Small intestine (tissue), 7 donors: ENCODE measurements around the gene TSPAN5. TPM values are rescaled to one million over a fixed set of nuclear protein-coding genes. Genes with fewer than 3 reads are reported as not detected.

Experiments used
- DNase-seq, 2 donors: peaks; one replicate each; pipeline versions ENCODE4 v3.0.0 to v3.0.0-alpha.2; 2013
- FAIRE-seq: peaks from 2 replicates; lab custom pipeline; 2012; peaks lifted over from hg19 to GRCh38; lab: Jason Lieb, UNC
- H3K27ac ChIP-seq, 3 donors: one replicate each; pipeline ENCODE4 v1.5.1; 2013; ENCODE audit warnings: low read length in 2 of 3, mild to moderate bottlenecking in 2 of 3, control low read depth in 1 of 3, inconsistent platforms in 1 of 3, low read depth in 1 of 3, moderate library complexity in 1 of 3
- H3K27me3 ChIP-seq, 3 donors: one replicate each; pipeline ENCODE4 v1.6.1; 2013; ENCODE audit warnings: low read length in 3 of 3, inconsistent platforms in 1 of 3; ENCODE audit not compliant: control insufficient read depth in 3 of 3, insufficient read depth in 3 of 3
- H3K36me3 ChIP-seq, 3 donors: one replicate each; pipeline ENCODE4 v1.6.1; 2013; ENCODE audit warnings: low read length in 3 of 3, inconsistent platforms in 1 of 3, low read depth in 1 of 3, mild to moderate bottlenecking in 1 of 3, moderate library complexity in 1 of 3; ENCODE audit not compliant: control insufficient read depth in 3 of 3, insufficient read depth in 2 of 3
- H3K4me1 ChIP-seq, 3 donors: one replicate each; pipeline ENCODE4 v1.6.1; 2013; ENCODE audit warnings: low read length in 2 of 3, inconsistent platforms in 1 of 3, low read depth in 1 of 3, mild to moderate bottlenecking in 1 of 3, moderate library complexity in 1 of 3; ENCODE audit not compliant: control insufficient read depth in 3 of 3, insufficient read depth in 2 of 3
- H3K4me3 ChIP-seq, 3 donors: one replicate each; pipeline ENCODE4 v1.5.1; 2013; ENCODE audit warnings: low read length in 3 of 3, control low read depth in 1 of 3, inconsistent platforms in 1 of 3, low read depth in 1 of 3, mild to moderate bottlenecking in 1 of 3, moderate library complexity in 1 of 3
- H3K9me3 ChIP-seq, 2 donors: one replicate each; pipeline ENCODE4 v1.6.1; 2013; ENCODE audit warnings: low read depth in 1 of 2, low read length in 1 of 2; ENCODE audit not compliant: control insufficient read depth in 2 of 2, insufficient read depth in 1 of 2
- WGBS, 3 donors: extraction: QIAGEN DNeasy Blood & Tissue Kit; methylation state at CpG; one replicate each; pipeline ENCODE4 v1.1.7; 2013; 5-methylcytosine and 5-hydroxymethylcytosine counted together
- polyA plus RNA-seq, 4 donors: library from polyadenylated mRNA; stranded (reverse) in 3 of 4; unstranded in 1 of 4; fragments of 200-250 nt in 3 of 4; fragments of 120-200 nt in 1 of 4; gene quantifications; one replicate each; pipeline versions ENCODE4 v1.2.1 to v1.2.3, GENCODE V29; 2013
- donor health status: healthy with polysubstance abuse.
- donor health status: control.
- donor health status: control.
- donor health status: Bipolar disorder and iron deficiency.
- donor health status: healthy.

The TSPAN5 gene
- polyA plus RNA-seq, 4 donors = 0.67 to 4.9 (median 2.2) TPM

- Histone ChIP-seq H3K4me1 (peaks cover 0 to 2% (median 0%) of the 10 kb centered on the region in 3 donors), H3K27me3 (no peaks in the 10 kb centered on the region), H3K9me3 (peaks cover 0 to 9% of the 10 kb centered on the region in 2 donors), H3K4me3 (no peak overlapping the region), H3K27ac (no peak overlapping the region), H3K36me3 (no peaks in the 10 kb centered on the region)
- WGBS, 3 donors = 58 to 69% (median 64%) methylated on average over 5 of the region's 5 CpGs
- FAIRE-seq (no peak), DNase-seq (no peak)
Measured at GRCh38 chr4:98522062-98522461, 136.3 kb downstream of the TSPAN5 start.

- DNase-seq (no peak), FAIRE-seq (no peak)
- Histone ChIP-seq H3K27me3 (no peaks in the 10 kb centered on the region), H3K4me1 (peaks cover 0 to 2% (median 0%) of the 10 kb centered on the region in 3 donors), H3K9me3 (peaks cover 0 to 13% of the 10 kb centered on the region in 2 donors), H3K36me3 (no peaks in the 10 kb centered on the region), H3K4me3 (no peak overlapping the region), H3K27ac (no peak overlapping the region)
Measured at GRCh38 chr4:98521486-98521885, 136.9 kb downstream of the TSPAN5 start.

GRCh38 chr4:98519268-98519977 lies 139.0 kb downstream of the TSPAN5 start:
- Histone ChIP-seq H3K4me3 (no peak overlapping the region), H3K27ac (no peak overlapping the region), H3K36me3 (no peaks in the 10 kb centered on the region), H3K4me1 (no peaks in the 10 kb centered on the region), H3K9me3 (peaks cover 0 to 16% of the 10 kb centered on the region in 2 donors), H3K27me3 (no peaks in the 10 kb centered on the region)
- DNase-seq = no peak
- no peak for FAIRE-seq
- WGBS, 3 donors = 71 to 79% (median 78%) methylated on average over 7 of the region's 7 CpGs

- FAIRE-seq (no peak), DNase-seq (no peak)
- Histone ChIP-seq H3K36me3 (no peaks in the 10 kb centered on the region), H3K27ac (no peak overlapping the region), H3K4me3 (no peak overlapping the region), H3K27me3 (no peaks in the 10 kb centered on the region), H3K9me3 (peaks cover 0 to 16% of the 10 kb centered on the region in 2 donors), H3K4me1 (no peaks in the 10 kb centered on the region)
- 79 to 90% (median 89%) methylated on average over 5 of the region's 5 CpGs for WGBS, 3 donors
Measured at GRCh38 chr4:98518559-98519267, 139.7 kb downstream of the TSPAN5 start.

GRCh38 chr4:98517218-98518021 lies 141.0 kb downstream of the TSPAN5 start:
- Histone ChIP-seq H3K4me3 (no peak overlapping the region), H3K27ac (peak overlapping the region in 1 of 3 donors; percentile 0), H3K9me3 (peaks cover 0 to 16% of the 10 kb centered on the region in 2 donors), H3K4me1 (peaks cover 0 to 3% (median 0%) of the 10 kb centered on the region in 3 donors), H3K27me3 (no peaks in the 10 kb centered on the region), H3K36me3 (no peaks in the 10 kb centered on the region)
- 57 to 61% (median 58%) methylated on average over 2 of the region's 2 CpGs for WGBS, 3 donors
- FAIRE-seq (no peak), DNase-seq (no peak)

GRCh38 chr4:98516441-98517217 lies 141.8 kb downstream of the TSPAN5 start:
- H3K4me1 ChIP-seq = peaks cover 0 to 3% (median 0%) of the 10 kb centered on the region in 3 donors
- no peak overlapping the region for H3K4me3 ChIP-seq
- H3K27ac ChIP-seq = no peak overlapping the region
- H3K27me3 ChIP-seq = no peaks in the 10 kb centered on the region
- H3K9me3 ChIP-seq = peaks cover 0 to 16% of the 10 kb centered on the region in 2 donors
- WGBS, 3 donors = 86 to 93% (median 88%) methylated on average over 5 of the region's 5 CpGs
- no peaks in the 10 kb centered on the region for H3K36me3 ChIP-seq
- FAIRE-seq (no peak), DNase-seq (no peak)

- Histone ChIP-seq H3K36me3 (no peaks in the 10 kb centered on the region), H3K4me3 (no peak overlapping the region), H3K27me3 (no peaks in the 10 kb centered on the region), H3K27ac (no peak overlapping the region), H3K4me1 (peaks cover 0 to 3% (median 0%) of the 10 kb centered on the region in 3 donors), H3K9me3 (peaks cover 0 to 10% of the 10 kb centered on the region in 2 donors)
- WGBS, 3 donors = 84 to 92% (median 89%) methylated on average over 3 of the region's 3 CpGs
- FAIRE-seq (no peak), DNase-seq (no peak)
Measured at GRCh38 chr4:98516042-98516440, 142.4 kb downstream of the TSPAN5 start.

GRCh38 chr4:98515470-98515809 lies 143.0 kb downstream of the TSPAN5 start:
- Histone ChIP-seq H3K9me3 (peaks cover 0 to 9% of the 10 kb centered on the region in 2 donors), H3K4me3 (no peak overlapping the region), H3K36me3 (no peaks in the 10 kb centered on the region), H3K27me3 (no peaks in the 10 kb centered on the region), H3K27ac (no peak overlapping the region), H3K4me1 (peaks cover 0 to 3% (median 0%) of the 10 kb centered on the region in 3 donors)
- DNase-seq (no peak), FAIRE-seq (no peak)
- WGBS, 3 donors = 50 to 72% (median 69%) methylated on average over 1 of the region's 1 CpG
